Astrocyte (in vitro differentiated cells and primary cell): Measurements from ENCODE around the gene ENDOV. TPM values are rescaled to one million over a fixed set of nuclear protein-coding genes. Genes with fewer than 3 reads are reported as not detected.

Experiments used
- DNase-seq: peaks from one replicate; pipeline ENCODE4 v3.0.0-alpha.2; 2010; ENCODE audit warnings: low read depth
- FAIRE-seq: peaks from 2 replicates; lab custom pipeline; 2011; peaks lifted over from hg19 to GRCh38; lab: Jason Lieb, UNC
- H2AFZ ChIP-seq: 2 replicates; pipeline ENCODE4 v1.6.0; 2012; ENCODE audit warnings: low read depth, low read length, inconsistent platforms
- H3K27ac ChIP-seq: 2 replicates; pipeline ENCODE4 v1.5.1; 2011; ENCODE audit warnings: low read depth, low read length, inconsistent platforms
- H3K27me3 ChIP-seq: 2 replicates; pipeline ENCODE4 v1.6.0; 2011; ENCODE audit warnings: low read length, inconsistent platforms; ENCODE audit not compliant: insufficient read depth
- H3K36me3 ChIP-seq: 2 replicates; pipeline ENCODE4 v1.5.1; 2011; ENCODE audit warnings: low read length, inconsistent platforms; ENCODE audit not compliant: insufficient read depth
- H3K4me1 ChIP-seq: 2 replicates; pipeline ENCODE4 v1.5.1; 2011; ENCODE audit warnings: low read length, inconsistent platforms; ENCODE audit not compliant: insufficient read depth
- H3K4me2 ChIP-seq: 2 replicates; pipeline ENCODE4 v1.6.0; 2012; ENCODE audit warnings: low read length, inconsistent platforms
- H3K4me3 ChIP-seq: 2 replicates; pipeline ENCODE4 v1.5.1; 2011; ENCODE audit warnings: low read depth, mild to moderate bottlenecking, low read length, inconsistent platforms; ENCODE audit not compliant: insufficient read depth
- H3K79me2 ChIP-seq: 2 replicates; pipeline ENCODE4 v1.6.0; 2012; ENCODE audit warnings: mild to moderate bottlenecking, low read length, inconsistent platforms; ENCODE audit not compliant: insufficient read depth
- H3K9ac ChIP-seq: 2 replicates; pipeline ENCODE4 v1.6.0; 2012; ENCODE audit warnings: mild to moderate bottlenecking, low read length, inconsistent platforms
- H3K9me3 ChIP-seq: 2 replicates; pipeline ENCODE4 v1.5.1; 2012; ENCODE audit warnings: low read depth, mild to moderate bottlenecking, low read length, inconsistent platforms; ENCODE audit not compliant: insufficient read depth
- H4K20me1 ChIP-seq: 2 replicates; pipeline ENCODE4 v1.6.0; 2012; ENCODE audit warnings: low read length, inconsistent platforms; ENCODE audit not compliant: insufficient read depth
- H3K27ac Mint-ChIP-seq: one replicate; pipeline ENCODE4 v1.8.0; 2021; ENCODE audit warnings: mild to moderate bottlenecking, mixed read lengths; ENCODE audit not compliant: unreplicated experiment
- H3K27me3 Mint-ChIP-seq: one replicate; pipeline ENCODE4 v1.8.0; 2021; ENCODE audit warnings: low read depth, mixed read lengths; ENCODE audit not compliant: unreplicated experiment
- H3K36me3 Mint-ChIP-seq: one replicate; pipeline ENCODE4 v1.8.0; 2021; ENCODE audit warnings: low read depth, mixed read lengths; ENCODE audit not compliant: unreplicated experiment
- H3K4me1 Mint-ChIP-seq: one replicate; pipeline ENCODE4 v1.8.0; 2021; ENCODE audit warnings: low read depth, mixed read lengths; ENCODE audit not compliant: unreplicated experiment
- H3K4me3 Mint-ChIP-seq: one replicate; pipeline ENCODE4 v1.8.0; 2021; ENCODE audit warnings: mild to moderate bottlenecking, moderate library complexity, mixed read lengths; ENCODE audit not compliant: unreplicated experiment
- H3K9me3 Mint-ChIP-seq: one replicate; pipeline ENCODE4 v1.8.0; 2021; ENCODE audit warnings: mild to moderate bottlenecking, mixed read lengths; ENCODE audit not compliant: unreplicated experiment
- EZH2 ChIP-seq: IDR thresholded peaks from 2 replicates; pipeline ENCODE4 v1.6.1; 2012; ENCODE audit warnings: mild to moderate bottlenecking, low read length, inconsistent platforms; ENCODE audit not compliant: insufficient read depth
- total RNA-seq: library from RNA; stranded (reverse); gene quantifications from 2 replicates; pipeline ENCODE4 v1.2.1, GENCODE V29; 2021
- TF ChIP-seq, protein P1 (sequence below): IDR thresholded peaks from 2 replicates; pipeline ENCODE4 v1.5.1; 2011; ENCODE audit warnings: low read depth, mild to moderate bottlenecking, inconsistent platforms, low read length, moderate library complexity; ENCODE audit not compliant: insufficient read depth

Gene ENDOV
- total RNA-seq, 1 donor from 2014 or later, result 20.7 TPM

DNA sequence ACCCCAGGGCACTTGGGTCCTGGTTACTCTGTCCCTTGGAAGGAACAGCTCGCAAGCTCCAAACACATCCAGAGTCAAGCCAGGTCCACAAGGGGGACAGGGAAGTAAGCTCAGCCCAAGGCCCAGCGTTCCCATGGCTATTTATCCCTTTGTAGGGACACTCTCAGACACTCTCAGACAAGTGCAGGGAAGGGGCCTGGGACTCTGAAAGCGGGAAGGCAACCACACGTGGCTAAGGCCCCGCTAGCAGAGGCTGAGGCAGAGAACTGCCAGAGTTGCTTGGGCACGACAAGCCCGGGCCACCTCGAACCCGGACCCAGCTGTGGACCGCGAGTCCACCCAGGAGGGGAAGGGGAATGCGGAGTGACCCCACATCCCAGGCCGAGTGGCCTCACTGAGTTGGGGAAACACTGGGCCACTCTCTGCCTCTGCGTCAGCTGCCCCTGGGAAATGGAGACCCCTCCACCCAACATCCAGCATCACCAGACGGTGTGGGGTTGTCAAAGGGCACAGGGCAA, 51.3 kb downstream of the ENDOV start:
- Histone ChIP-seq H3K4me1 (no peaks in the 10 kb centered on the region), H3K9ac (no peak overlapping the region), H3K9me3 (no peaks in the 10 kb centered on the region), H3K4me3 (no peak overlapping the region), H3K27ac (no peak overlapping the region), H3K36me3 (no peaks in the 10 kb centered on the region), H4K20me1 (no peaks in the 10 kb centered on the region), H3K27me3 (peaks cover 50% of the 10 kb centered on the region), H2AFZ (no peak overlapping the region), H3K79me2 (no peaks in the 10 kb centered on the region), H3K4me2 (no peak overlapping the region)
- no peak for DNase-seq
- Mint-ChIP-seq H3K27me3 (peaks cover 62% of the 10 kb centered on the region), H3K9me3 (no peaks in the 10 kb centered on the region), H3K4me3 (no peak overlapping the region), H3K27ac (no peak overlapping the region), H3K4me1 (no peaks in the 10 kb centered on the region), H3K36me3 (no peaks in the 10 kb centered on the region)
- FAIRE-seq, result no peak
- TF ChIP-seq EZH2, result no peak
- TF ChIP-seq, protein P1, sequence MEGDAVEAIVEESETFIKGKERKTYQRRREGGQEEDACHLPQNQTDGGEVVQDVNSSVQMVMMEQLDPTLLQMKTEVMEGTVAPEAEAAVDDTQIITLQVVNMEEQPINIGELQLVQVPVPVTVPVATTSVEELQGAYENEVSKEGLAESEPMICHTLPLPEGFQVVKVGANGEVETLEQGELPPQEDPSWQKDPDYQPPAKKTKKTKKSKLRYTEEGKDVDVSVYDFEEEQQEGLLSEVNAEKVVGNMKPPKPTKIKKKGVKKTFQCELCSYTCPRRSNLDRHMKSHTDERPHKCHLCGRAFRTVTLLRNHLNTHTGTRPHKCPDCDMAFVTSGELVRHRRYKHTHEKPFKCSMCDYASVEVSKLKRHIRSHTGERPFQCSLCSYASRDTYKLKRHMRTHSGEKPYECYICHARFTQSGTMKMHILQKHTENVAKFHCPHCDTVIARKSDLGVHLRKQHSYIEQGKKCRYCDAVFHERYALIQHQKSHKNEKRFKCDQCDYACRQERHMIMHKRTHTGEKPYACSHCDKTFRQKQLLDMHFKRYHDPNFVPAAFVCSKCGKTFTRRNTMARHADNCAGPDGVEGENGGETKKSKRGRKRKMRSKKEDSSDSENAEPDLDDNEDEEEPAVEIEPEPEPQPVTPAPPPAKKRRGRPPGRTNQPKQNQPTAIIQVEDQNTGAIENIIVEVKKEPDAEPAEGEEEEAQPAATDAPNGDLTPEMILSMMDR, result no peak

DNA sequence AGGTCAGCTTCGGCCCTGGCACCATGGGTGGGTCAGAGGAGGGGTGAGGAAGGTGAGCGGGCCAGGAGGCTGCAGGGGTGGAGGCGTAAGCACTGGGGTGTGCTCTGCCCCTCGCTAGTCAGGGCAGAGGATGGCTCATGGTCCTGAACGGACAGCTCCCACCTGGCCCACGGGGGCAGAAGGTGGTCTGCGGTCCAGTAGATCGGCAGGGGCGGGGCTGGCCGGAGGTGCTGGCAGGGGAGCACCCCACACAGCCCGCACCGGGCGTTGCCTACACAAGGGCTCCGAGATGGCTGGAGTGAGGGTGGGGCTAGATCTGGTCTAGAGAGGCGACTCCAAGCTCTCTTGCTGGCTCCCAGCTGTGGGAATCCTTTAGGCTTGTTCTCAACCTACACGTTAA, 53.3 kb downstream of the ENDOV start:
- H3K4me1 ChIP-seq, result no peaks in the 10 kb centered on the region
- no peak overlapping the region for H3K4me2 ChIP-seq
- no peak overlapping the region for H3K4me3 ChIP-seq
- no peak overlapping the region for H3K27ac ChIP-seq
- FAIRE-seq (no peak), DNase-seq (no peak)
- H3K9ac ChIP-seq, result no peak overlapping the region
- no peak overlapping the region for H3K4me3 Mint-ChIP-seq
- peaks cover 75% of the 10 kb centered on the region for H3K27me3 Mint-ChIP-seq
- no peaks in the 10 kb centered on the region for H3K9me3 ChIP-seq
- H3K9me3 Mint-ChIP-seq, result peaks cover under 1% of the 10 kb centered on the region
- no peaks in the 10 kb centered on the region for H3K36me3 ChIP-seq
- TF ChIP-seq, protein P1, result no peak
- TF ChIP-seq EZH2, result no peak
- H3K27ac Mint-ChIP-seq, result no peak overlapping the region
- H3K27me3 ChIP-seq, result peaks cover 52% of the 10 kb centered on the region
- no peak overlapping the region for H2AFZ ChIP-seq
- no peaks in the 10 kb centered on the region for H3K36me3 Mint-ChIP-seq
- no peaks in the 10 kb centered on the region for H3K79me2 ChIP-seq
- no peaks in the 10 kb centered on the region for H3K4me1 Mint-ChIP-seq
- H4K20me1 ChIP-seq, result no peaks in the 10 kb centered on the region

DNA sequence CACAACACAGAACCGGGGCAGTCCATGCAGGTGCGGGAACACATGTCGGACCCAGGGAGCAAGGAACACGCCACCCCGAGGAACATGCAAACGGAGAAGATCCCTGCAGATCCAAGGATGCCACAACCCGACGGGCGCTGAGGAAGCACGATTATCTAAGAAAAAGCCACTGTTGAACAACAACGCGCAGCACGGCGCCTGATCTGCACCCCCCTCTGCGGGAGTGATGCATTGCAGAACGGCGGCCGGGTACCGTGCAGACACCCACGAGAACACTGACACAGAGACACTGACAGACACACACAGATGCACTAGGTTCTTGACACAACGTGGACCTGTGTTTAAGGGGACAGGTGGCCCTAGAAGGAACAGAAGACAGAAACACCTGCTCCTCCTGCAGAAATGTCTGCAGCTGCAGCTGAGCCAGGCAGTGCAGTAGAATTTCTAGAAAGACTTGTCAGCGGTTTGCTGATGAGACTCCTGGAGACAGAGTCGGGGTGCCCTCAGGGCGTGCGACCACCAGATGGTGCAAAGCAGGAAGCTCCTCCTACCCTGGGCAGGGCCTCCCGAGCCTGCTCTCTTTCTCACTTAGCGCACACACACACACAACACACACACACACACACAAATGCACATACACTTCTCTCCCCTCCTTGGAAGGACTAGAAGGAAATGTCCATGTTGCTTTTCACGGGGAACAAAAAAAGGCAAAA, 54.0 kb downstream of the ENDOV start:
- Histone ChIP-seq H3K4me2 (no peak overlapping the region), H3K27ac (no peak overlapping the region), H3K36me3 (no peaks in the 10 kb centered on the region), H2AFZ (no peak overlapping the region), H3K27me3 (peaks cover 49% of the 10 kb centered on the region), H3K4me1 (no peaks in the 10 kb centered on the region), H3K79me2 (no peaks in the 10 kb centered on the region), H3K9ac (no peak overlapping the region), H4K20me1 (peaks cover under 1% of the 10 kb centered on the region), H3K4me3 (no peak overlapping the region), H3K9me3 (no peaks in the 10 kb centered on the region)
- DNase-seq (no peak), FAIRE-seq (no peak)
- TF ChIP-seq, protein P1, result no peak
- no peak for TF ChIP-seq EZH2
- Mint-ChIP-seq H3K36me3 (no peaks in the 10 kb centered on the region), H3K4me1 (no peaks in the 10 kb centered on the region), H3K4me3 (no peak overlapping the region), H3K9me3 (peaks cover 2% of the 10 kb centered on the region), H3K27me3 (peaks cover 81% of the 10 kb centered on the region), H3K27ac (no peak overlapping the region)
